ENCODE data around the gene ATP1A3. TPM values are rescaled to one million over a fixed set of nuclear protein-coding genes. Genes with fewer than 3 reads are reported as not detected.
A peak's percentile ranks its signal among the peaks of the same experiment; 100 is the strongest.

ATP1A3 gene
- total and polyA plus RNA-seq, 2 of the 13 experiments (the other 11 are each of a cell fraction or from before 2014, with no cell fraction given) = 0.01 to 0.04 TPM

GRCh38 chr19:41959056-41960053 is 34.7 kb downstream of the ATP1A3 start, which contains the start of gene RABAC1 (continued):
- TF ChIP-seq GMEB2 (CRISPR knock-in tag; IDR thresholded peaks at IDR 0.05; ENCODE audit: low read depth) (peak; percentile 96), ZNF580 (CRISPR knock-in tag; IDR thresholded peaks at IDR 0.05; ENCODE audit: borderline replicate concordance, low read depth) (no peak), ZBTB38 (CRISPR knock-in tag; IDR thresholded peaks at IDR 0.05) (no peak; the same call in 1 of the 2 replicates), TBX2 (CRISPR knock-in tag; IDR thresholded peaks at IDR 0.05; ENCODE audit: borderline replicate concordance) (no peak), FOXO1 (CRISPR knock-in tag; IDR thresholded peaks at IDR 0.05) (0 out of 2 replicates have a peak, but pooled peaks have one; percentile 5), MYC (CRISPR knock-in tag; IDR thresholded peaks at IDR 0.05; ENCODE audit: borderline replicate concordance) (peak; percentile 15; the same call in 1 of the 2 replicates), ZSCAN20 (CRISPR knock-in tag; IDR thresholded peaks at IDR 0.05; ENCODE audit: borderline replicate concordance) (no peak), ZNF260 (CRISPR knock-in tag; IDR thresholded peaks at IDR 0.05; ENCODE audit: borderline replicate concordance, low read depth) (no peak), TGIF2 (CRISPR knock-in tag; IDR thresholded peaks at IDR 0.05) (peak; percentile 32; the same call in 1 of the 2 replicates), ZSCAN25 (CRISPR knock-in tag; IDR thresholded peaks at IDR 0.05) (no peak), ZBTB1 (CRISPR knock-in tag; IDR thresholded peaks at IDR 0.05; ENCODE audit: borderline replicate concordance) (no peak), ZNF878 (CRISPR knock-in tag; IDR thresholded peaks at IDR 0.05) (no peak), POLR2G (IDR thresholded peaks at IDR 0.05; ENCODE audit: low read depth, low read length) (peak; percentile 17; the same call in 1 of the 2 replicates), SMAD9 (CRISPR knock-in tag; IDR thresholded peaks at IDR 0.05) (no peak), NR2F2 (IDR thresholded peaks at IDR 0.05; ENCODE audit: borderline replicate concordance, low read depth) (no peak)
- TF ChIP-seq, protein P1, sequence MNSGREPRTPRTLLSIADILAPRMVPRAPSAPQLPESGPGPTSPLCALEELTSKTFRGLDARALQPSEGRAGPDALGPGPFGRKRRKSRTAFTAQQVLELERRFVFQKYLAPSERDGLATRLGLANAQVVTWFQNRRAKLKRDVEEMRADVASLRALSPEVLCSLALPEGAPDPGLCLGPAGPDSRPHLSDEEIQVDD (CRISPR knock-in tag; IDR thresholded peaks at IDR 0.05; ENCODE audit: borderline replicate concordance) = no peak
- TF ChIP-seq, protein P2, sequence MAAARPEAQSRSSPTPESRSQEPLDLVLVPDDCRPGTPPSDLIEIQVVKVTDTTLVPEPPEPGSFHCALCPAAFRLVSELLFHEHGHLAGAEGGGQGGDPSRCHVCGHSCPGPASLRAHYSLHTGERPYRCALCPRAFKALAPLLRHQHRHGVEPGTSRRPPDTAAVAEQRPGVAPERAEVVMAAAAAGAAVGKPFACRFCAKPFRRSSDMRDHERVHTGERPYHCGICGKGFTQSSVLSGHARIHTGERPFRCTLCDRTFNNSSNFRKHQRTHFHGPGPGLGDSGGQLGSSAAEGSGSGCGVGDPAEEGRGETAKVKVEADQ (CRISPR knock-in tag; IDR thresholded peaks at IDR 0.05; ENCODE audit: borderline replicate concordance) = no peak

Data from HepG2 (cell line).